Stimulated activated CD8-positive, alpha-beta memory T cell treated with anti-CD3 and anti-CD28 coated beads, Interleukin-15, amount 100 ng/mL, for 1 hour (primary cell): ENCODE results near the gene UBALD2.
"Not testable (repeated sequence)": the region's sequence is repeated elsewhere in the genome, so short reads cannot be mapped to it uniquely, and the experiment has no call there.

Source experiments
- DNase-seq: peaks from one replicate; pipeline ENCODE4 v3.0.0-alpha.2; 2020; ENCODE audit warnings: low read depth

UBALD2 gene

DNA sequence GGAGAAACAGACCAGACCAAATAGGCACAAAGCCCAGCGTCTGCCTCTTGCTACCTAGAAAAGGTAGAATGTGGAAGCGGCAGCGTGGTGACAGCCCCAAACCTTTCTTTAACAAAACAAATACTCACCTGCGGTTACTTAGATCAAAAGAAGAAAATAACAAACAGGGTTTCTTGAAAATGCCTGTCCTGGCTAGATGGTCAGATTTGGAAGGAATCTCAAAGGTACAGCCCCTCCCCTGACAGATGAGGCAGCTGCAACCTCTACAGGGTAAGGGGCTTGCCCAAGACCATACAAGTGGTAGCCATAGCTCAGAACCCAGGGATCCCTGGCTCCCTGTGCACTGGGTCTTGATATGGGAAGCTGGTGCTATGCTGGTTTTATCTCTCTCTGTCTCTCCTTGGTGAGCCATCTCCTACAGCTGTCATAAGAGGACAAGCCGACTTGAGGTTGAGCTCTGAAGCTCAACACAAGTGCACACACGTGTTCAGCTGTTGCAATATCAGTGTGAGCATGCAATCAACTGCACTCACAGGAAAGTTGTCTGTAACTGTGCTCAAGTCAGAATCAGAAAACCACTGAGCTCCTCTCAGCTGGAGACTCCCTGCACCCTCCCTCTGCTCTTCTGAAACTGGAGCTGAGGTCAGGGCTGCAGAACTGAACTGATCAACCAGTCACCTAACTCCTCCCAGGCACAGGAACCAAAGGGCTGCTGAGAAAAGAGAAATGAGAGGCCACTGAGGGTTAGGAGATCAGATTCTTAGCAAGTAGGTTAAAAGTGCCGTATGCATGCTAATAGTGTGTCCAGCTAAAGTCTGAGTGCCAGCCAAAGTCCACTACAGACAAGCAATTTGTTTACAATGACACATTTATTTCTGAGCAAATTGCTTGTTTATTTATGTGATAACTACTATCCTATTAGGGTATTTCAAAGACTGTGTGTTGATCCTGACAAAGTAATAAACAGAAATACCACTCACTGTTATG, 18.8 kb upstream of the UBALD2 start:
- DNase-seq, result no peak

DNA sequence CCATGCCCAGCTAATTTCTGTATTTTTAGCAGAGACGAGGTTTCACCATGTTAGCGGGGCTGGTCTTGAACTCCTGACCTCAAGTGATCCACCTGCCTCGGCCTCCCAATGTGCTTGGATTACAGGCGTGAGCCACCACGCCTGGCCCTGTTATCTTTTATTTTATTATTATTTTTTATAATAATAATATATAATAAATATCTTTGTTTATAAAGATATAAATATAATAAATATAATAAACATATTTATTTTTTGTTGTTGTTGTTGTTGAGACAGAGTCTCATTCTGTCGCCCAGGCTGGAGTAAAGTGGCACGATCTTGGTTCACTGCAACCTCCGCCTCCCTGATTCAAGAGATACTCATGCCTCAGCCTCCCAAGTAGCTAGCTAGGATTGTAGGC, 17.8 kb upstream of the UBALD2 start:
- no peak for DNase-seq

DNA sequence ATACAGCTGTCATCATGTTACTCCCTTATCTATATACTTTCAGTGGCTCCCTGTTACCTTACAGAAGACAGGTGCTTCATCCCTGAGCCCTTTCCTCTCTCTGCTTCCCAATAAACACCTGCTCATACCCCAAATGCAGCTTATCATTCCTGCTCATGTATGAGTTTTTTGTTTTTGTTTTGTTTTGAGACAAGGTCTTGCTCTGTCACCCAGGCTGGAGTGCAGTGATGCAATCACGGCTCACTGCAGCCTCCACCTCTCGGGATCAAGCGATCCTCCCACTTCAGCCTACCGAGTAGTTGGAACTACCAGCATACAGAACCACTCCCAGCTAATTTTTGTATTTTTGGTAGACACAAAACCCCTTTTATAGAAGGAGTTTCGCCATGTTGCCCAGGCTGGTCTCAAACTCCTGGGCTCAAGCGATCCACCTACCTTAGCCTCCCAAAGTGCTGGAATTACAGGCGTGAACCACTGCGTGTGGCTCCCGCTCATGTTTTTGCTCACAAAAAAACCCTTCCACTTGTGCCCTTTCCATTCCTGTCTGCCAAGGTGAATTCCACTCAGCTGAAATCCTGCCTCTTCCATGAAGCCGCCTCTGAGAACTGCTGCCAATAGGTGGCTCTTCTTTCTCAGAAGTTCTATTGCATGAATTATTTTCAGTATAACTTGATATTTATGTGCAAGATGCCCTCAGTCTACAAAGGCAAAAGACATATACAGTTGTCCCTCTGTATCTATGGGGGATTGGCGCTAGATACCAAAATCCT, 16.9 kb upstream of the UBALD2 start:
- no peak for DNase-seq

DNA sequence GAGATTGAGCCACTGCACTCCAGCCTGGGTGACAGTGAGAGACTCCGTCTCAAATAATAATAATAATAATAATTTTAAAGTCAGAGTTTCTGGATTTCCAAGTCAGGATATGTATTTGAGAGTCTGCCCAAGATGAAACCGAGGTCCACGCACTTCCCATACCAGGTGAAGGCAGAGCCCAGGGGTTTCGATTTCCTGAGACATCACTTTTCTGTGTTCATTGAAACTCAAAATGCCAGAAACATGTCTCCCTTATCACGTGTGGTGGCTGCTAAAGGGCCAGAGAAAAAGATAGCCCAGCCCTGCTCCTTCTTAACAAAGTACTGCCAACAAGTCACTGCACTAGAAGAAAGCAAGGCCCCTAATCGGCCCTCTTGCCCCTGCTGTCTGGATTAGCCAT, 15.0 kb upstream of the UBALD2 start:
- DNase-seq, result no peak

DNA sequence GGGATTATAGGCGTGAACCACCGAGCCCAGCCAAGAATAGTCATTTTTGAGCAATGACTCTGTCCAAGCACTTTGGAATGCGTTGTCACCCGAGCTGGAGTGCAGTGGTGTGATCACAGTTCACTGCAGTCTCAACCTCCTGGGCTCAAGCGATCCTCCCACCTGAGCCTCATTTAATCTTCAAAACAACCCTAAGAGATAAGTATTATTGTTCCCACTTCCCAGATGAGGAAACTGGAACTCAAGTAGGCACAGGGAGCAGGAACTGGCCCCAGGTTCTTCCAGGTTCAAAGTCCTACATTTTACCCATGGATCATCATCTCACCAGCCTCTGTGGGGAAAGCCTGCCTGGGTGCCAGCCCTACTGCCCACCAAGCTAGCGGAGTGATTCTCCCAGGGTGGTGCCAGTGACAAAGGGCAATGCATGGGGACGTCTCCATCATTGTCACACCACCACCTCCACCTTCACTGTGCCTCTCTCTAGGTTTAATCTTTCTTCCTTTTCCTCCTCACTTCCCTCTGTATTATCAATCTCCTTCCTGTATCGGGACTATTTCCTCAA, 13.6 kb upstream of the UBALD2 start:
- no peak for DNase-seq

DNA sequence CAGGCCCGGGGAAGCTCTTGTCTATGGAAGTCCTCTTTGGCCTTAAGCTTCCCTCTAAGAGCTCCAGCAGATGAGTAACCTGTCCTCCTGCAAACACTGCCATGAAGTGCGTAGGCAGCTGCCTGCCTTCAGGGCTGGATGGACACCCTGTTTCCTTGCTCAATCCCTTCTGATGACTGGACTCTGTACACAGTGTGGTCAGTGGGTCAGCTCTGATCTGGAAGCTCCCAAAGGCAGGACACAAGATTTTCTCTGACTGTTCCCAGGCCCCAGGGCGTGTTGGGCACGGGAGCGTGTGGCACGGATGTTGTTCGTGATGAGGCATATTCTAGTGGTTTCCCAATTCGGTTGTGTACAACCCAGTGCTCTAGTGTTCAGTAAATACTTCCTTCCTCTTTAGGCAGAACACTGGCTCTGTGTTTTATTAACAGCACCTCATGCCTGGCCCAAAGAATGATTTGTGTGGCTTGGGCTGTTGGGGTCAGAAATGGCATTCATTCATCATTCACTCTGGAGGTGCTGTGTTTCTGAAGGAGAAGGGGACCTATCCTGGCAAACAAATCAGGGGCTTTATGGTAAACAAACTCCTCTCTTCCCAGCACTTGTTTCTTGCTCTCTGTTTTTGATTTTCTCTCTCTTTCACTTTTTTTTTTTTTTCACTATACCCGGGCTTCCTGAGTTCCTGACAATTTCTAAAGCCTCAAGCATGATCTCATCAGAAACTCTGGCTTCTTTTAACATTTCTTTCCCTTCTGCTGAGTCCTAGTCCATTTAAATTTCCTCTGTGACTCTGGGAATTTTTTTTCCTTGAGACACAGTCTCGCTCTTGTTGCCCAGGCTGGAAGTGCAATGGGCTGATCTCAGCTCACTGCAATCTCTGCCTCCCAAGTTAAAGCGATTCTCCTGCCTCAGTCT, 12.9 kb upstream of the UBALD2 start:
- DNase-seq, result no peak

DNA sequence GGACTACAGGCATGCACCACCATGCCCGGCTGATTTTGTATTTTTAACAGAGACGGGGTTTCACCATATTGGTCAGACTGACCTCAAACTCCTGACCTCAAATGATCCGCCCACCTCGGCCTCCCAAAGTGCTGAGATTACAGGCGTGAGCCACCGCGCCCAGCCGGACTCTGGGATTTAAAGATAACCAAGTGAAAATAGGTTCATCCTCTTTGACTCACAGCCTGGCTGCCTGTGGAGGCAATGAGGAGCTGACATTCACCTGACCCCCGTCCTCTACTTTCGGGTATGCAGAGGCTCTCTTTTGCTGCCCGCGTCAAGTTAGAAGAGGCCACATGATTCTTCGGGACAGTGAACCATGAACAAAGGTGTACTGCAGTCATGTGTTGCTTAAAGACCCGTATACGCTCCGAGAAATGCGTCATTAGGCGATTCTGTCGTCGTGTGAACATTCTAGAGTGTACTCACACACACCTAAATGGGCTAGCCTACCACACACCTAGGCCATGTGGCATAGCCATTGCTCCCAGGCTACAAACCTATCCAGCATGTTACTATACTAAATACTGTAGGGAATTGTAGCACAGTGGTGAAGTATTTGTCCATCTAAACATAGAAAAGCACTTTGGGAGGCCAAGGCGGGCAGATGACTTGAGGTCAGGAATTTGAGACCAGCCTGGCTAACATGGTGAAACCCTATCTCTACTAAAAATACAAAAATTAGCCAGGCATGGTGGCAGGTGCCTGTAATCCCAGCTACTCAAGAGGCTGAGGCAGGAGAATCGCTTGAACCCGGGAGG, 12.0 kb upstream of the UBALD2 start:
- DNase-seq, result not testable (repeated sequence)

DNA sequence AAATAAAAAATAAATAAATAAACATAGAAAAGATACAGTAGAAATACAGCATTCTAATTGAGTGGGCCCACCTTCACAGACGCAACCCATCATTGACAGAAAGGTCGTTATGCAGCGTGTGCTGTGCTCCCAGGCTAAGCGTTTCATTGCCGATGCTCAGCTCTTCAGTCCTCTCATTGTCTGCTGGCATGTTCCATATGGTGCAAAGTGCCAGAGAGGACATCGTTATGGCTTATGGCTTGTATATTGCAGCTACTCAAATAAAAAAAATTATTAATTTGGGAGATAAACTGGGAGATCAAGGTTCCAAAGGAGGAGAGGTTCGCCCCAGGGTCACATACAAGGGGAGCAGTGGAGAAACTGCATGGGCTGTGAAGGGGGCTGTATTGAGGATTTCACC, 11.3 kb upstream of the UBALD2 start:
- DNase-seq, result no peak

DNA sequence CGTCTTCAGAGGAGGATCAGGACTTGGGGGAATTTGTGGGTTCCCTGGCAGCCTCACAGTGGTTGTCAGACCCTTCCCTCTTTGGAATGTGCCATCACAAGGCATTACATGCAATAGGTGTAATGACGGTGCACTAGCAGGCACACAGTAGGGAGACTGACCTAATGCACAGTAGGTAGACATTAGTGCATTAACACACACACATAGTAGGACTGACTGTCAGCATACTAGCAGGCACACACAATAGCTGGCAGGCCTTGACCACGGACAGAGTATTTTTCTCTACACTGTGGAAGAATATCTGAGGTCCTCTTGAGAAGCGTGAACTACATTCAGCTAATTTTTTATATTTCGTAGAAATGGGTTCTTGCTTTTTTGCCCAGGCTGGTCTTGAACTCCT, 10.9 kb upstream of the UBALD2 start:
- DNase-seq, result no peak

DNA sequence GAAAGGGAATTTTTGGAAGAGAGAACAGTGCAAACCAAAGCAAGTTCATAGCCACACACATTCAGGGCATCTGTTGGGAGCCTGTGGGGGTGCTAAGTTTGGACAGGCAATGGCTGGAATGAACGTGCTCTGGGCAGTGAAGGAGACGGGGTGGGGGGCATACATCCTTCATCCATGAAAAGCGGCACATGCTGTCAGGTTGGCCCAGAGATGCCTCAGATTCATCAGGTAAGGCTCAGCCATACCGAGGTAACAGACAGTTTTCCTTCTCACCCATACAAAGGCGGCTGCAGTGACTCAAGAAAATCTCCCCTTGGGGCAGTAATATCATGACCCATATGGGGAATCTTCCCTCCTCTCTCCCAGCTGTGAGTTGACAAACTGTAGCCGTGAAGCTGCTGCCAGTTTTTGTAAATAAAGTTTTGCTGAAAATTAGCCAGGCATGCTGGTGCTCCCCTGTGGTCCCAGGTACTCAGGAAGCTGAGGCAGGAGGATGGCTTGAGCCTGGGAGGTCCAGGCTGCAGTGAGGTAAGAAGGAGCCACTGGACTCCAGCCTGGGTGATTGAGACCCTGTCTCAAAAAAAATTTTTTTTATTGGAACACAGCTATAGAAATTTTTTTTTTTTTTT, 9.2 kb upstream of the UBALD2 start:
- DNase-seq, result no peak

DNA sequence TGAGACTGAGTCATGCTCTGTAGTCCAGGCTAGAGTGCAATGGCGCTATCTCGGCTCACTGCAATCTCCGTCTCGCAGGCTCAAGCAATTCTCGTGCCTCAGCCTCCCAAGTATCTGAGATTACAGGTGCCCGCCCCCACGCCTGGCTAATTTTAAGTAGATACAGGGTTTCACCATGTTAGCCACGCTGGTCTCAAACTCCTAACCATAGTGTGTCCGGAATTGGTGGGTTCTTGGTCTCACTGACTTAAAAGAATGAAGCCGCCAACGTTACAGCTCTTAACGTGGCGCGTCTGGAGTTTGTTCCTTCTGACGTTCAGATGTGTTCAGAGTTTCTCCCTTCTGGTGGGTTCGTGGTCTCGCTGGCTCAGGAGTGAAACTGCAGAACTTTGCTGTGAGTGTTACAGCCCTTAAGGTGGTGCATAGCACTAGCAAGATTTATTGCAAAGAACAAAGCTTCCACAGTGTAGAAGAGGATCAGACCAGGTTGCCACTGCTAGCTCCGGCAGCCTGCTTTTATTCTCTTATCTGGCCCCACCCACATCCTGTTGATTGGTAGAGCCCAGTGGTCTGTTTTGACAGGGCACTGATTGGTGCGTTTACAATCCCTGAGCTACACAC, 8.6 kb upstream of the UBALD2 start:
- DNase-seq, result not testable (repeated sequence)

DNA sequence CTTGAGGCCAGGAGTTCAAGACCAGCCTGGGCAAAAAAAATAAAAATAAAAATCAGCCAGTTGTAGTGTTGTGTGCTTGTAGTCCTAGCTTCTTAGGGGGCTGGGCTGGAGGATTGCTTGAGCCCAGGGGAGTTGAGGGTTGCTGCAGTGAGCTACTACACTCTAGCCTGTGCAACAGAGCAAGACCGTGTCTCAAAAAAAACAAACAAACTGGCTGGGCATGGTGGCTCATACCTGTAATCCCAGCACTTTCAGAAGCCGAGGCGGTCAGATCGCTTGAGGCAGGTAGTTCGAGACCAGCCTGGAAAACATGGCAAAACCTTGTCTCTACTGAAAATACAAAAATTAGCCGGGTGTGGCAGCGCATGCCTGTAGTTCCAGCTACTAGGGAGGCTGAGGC, 4.9 kb upstream of the UBALD2 start:
- DNase-seq, result no peak

DNA sequence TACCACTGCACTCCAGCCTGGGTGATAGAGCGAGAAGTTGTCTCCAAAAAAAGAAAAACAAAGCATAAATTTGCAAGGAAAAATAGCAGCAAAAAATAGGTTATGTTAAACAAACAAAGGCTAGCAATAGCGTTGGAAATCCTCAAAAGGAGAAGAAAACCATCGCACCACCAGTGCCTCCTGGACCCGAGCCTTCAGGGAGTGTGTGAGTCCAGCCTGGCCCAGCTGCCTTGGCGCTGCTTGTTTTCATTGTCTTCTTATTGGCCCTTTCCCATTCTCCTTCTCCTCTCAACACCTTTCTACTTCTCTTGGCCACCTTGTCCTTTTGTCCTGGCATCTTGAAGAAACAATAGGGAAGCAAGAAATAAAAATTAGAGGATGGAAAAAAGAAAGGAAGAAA, 4.5 kb upstream of the UBALD2 start:
- no peak for DNase-seq

DNA sequence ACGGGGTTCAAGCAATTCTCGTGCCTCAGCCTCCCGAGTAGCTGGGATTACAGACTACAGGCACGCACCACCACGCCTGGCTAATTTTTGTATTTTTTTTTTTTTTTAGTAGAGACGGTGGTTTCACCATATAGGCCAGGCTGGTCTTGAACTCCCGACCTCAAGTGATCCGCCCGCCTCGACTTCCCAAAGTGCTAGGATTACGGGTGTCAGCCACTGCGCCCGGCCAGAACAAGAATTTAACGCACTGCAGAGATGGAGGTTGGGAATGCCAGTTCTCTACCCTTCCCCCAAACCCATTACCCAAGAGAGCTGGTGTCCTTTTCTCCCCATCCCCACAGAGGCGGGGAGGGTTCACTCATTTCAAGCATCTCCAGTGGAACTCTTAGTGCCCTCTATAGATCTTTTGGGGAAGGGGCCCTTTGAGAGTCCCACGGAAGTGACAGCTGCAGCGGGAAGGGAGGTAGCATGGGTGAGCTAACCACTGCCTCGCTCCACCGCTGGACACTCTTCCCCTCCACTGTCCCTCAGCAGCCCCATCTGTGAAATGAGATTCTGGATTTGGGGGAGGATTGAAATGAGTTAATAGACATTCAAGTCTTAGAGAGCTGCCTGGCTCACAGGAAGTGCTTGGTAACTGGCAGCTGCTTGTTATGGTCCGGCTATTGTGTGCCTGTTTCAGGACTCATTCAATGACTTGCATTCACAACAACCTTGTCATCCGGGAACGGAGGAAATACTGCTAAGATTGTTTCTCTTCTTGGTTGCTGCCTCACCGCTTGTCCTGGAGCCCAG, 3.5 kb upstream of the UBALD2 start:
- no peak for DNase-seq

DNA sequence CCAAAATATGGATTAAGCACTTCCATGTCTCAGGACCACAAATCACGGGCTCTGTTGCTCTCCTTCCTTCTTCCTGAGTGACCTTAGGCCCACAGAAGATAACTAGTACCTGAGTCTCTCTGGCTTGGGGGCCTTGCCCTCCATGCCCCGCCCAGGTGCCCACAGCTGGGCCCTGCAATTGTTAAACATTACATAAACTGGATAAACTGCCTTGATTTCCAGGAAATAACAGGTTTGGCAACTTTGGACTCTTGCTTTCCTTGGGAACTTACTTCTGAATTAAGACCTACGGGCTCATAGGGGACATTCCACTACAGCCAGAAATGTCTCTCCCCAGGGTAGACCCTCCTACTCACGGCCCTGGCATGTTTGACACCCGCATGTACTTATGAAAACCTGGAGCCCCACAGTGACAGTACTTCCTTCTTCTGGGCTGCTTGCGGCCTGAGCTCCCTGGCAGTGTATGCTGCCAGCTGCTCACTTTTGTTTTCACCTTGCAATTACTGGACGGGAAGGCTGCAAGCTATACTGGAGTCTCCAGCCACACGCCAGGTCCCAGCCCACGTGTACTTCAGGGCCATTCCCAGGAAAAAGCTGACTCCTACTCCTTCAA, 2.3 kb upstream of the UBALD2 start:
- DNase-seq, result no peak

DNA sequence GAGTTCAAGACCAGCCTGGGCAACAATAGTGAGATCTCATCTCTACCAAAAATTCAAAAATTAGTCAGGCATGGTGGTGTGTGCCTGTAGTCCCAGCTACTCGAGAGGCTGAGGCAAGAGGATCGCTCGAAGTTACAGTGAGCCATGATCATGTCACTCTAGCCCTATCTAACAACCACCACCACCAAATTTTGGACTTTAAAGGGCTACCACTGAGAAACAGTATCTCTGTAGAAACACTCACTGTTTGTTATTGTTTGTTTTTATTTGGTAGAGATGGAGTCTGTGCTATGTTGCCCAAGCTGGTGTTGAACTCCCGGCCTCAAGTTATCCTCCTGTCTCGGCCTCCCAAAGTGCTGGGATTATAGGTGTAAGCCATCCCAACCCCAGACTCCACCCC, 1.3 kb upstream of the UBALD2 start:
- DNase-seq, result no peak

DNA sequence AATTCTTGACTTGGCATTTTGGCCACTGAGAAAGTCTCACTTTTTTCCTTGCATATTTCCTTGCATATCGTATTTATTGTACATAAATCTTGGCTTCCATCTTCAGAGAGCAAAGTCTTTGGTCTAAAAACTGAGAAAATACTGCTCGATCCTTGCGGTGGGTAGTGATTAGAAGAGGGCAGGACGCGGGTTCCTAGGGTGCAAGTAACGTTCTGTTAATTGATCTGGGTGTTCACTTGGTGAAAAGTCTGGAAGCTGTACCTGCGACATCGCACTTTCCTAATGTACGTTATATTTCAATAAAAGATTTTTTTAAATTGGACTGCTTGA, 758 bp upstream of the UBALD2 start:
- no peak for DNase-seq

DNA sequence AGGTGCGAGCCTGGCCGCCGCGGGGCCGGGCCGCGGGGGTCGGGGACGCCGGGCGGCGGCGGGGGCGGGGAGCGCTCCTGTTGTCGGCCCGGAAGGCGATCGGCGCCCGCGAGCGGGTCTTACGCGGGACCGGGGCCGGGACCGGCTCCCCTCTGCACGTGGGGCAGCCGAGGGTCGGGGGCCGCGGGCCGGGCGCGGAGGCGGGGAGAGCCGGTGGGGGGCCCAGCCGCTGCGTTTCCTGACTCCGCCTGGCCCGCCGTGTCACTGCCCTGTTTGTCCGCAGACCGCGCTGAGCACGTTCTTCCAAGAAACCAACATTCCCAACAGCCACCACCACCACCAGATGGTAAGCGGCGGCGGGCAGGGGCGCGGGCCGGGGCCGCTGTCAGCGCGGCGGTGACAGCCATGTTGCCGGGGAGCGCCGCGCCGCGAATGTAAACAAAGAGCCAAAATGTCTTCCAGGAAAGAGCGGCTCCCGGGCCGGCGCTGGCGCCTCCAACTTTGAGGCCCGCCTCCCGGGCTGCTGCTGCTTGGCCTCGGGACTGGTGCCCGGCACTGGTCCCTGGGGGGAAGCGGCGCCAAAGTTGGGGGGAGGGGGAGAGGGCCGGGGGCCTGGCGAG, 586 bp downstream of the UBALD2 start:
- no peak for DNase-seq
